Sigmoid colon (tissue), 4 donors: ENCODE measurements around the gene TFEB.

Source experiments
- EP300 ChIP-seq, 4 donors: sonication (generic); formaldehyde crosslinking; IDR thresholded peaks; one replicate each; pipeline ENCODE4 v1.6.1; 2017; ENCODE audit warnings: antibody characterized with exemption in 4 of 4
- POLR2A ChIP-seq, 2 donors: fragments of 450-650 bp; IDR thresholded peaks; one replicate each; pipeline ENCODE4 v1.6.1; 2016; ENCODE audit warnings: antibody characterized with exemption in 2 of 2, mild to moderate bottlenecking in 2 of 2, moderate library complexity in 2 of 2
- POLR2AphosphoS5 ChIP-seq, 4 donors: sonication (generic); formaldehyde crosslinking; IDR thresholded peaks; one replicate each; pipeline ENCODE4 v1.6.1; 2017; ENCODE audit warnings: antibody characterized with exemption in 4 of 4
- TF ChIP-seq, protein P1 (sequence below), 4 experiments: fragments of 450-650 bp in 3 of 4; fragments of 200-600 bp in 1 of 4; IDR thresholded peaks; one replicate each; pipeline ENCODE4 v1.5.1; 2016 to 2019; ENCODE audit warnings: antibody characterized with exemption in 4 of 4, mild to moderate bottlenecking in 3 of 4, moderate library complexity in 2 of 4

GRCh38 chr6:41759106-41759904, 23.9 kb upstream of the TFEB start:
- TF ChIP-seq, protein P1, sequence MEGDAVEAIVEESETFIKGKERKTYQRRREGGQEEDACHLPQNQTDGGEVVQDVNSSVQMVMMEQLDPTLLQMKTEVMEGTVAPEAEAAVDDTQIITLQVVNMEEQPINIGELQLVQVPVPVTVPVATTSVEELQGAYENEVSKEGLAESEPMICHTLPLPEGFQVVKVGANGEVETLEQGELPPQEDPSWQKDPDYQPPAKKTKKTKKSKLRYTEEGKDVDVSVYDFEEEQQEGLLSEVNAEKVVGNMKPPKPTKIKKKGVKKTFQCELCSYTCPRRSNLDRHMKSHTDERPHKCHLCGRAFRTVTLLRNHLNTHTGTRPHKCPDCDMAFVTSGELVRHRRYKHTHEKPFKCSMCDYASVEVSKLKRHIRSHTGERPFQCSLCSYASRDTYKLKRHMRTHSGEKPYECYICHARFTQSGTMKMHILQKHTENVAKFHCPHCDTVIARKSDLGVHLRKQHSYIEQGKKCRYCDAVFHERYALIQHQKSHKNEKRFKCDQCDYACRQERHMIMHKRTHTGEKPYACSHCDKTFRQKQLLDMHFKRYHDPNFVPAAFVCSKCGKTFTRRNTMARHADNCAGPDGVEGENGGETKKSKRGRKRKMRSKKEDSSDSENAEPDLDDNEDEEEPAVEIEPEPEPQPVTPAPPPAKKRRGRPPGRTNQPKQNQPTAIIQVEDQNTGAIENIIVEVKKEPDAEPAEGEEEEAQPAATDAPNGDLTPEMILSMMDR (IDR thresholded peaks at IDR 0.05), result no peak
- no peak for TF ChIP-seq EP300 (IDR thresholded peaks at IDR 0.05)
- no peak for TF ChIP-seq POLR2A (IDR thresholded peaks at IDR 0.05)
- no peak for TF ChIP-seq POLR2AphosphoS5 (IDR thresholded peaks at IDR 0.05)
